HG02759 (cell line): ENCODE data around the gene ARHGAP11A.
"Not testable (repeated sequence)": the region's sequence is repeated elsewhere in the genome, so short reads cannot be mapped to it uniquely, and the experiment has no call there.

Experiments used
- ATAC-seq: cut with Tn5 transposase; IDR thresholded peaks from one replicate; pipeline ENCODE4 v1.9.1; 2021; ENCODE audit warnings: mild to moderate bottlenecking, moderate library complexity; ENCODE audit not compliant: unreplicated experiment

Gene ARHGAP11A

GRCh38 chr15:32615051-32615870 is at the start of gene ARHGAP11A:
Gene ARHGAP11A (plus strand): TSS chr15:32615504. CDS start chr15:32616212, 708 bp downstream.
- ATAC-seq: peak; percentile 76

- not testable (repeated sequence) for ATAC-seq
These were observed 46.3 kb upstream of the ARHGAP11A start for GRCh38 chr15:32568988-32569387.

- ATAC-seq: not testable (repeated sequence)
These were observed 36.8 kb upstream of the ARHGAP11A start for GRCh38 chr15:32578482-32578881.

- ATAC-seq: not testable (repeated sequence)
These were observed 29.5 kb upstream of the ARHGAP11A start for GRCh38 chr15:32585844-32586243.

GRCh38 chr15:32593151-32593550 is 22.2 kb upstream of the ARHGAP11A start, which contains the start of gene GOLGA8N:
Gene GOLGA8N (plus strand): TSS chr15:32593456.
- not testable (repeated sequence) for ATAC-seq

- not testable (repeated sequence) for ATAC-seq
These were observed 5.8 kb upstream of the ARHGAP11A start for GRCh38 chr15:32609518-32609917.

GRCh38 chr15:32610719-32611118 is 4.6 kb upstream of the ARHGAP11A start:
- ATAC-seq: not testable (repeated sequence)

- ATAC-seq: peak; percentile 34
These were observed 623 bp upstream of the ARHGAP11A start for GRCh38 chr15:32614712-32615050.

- peak; percentile 17 for ATAC-seq
These were observed 645 bp downstream of the ARHGAP11A start for GRCh38 chr15:32615871-32616426.

- ATAC-seq: no peak
These were observed 21.1 kb downstream of the ARHGAP11A start for GRCh38 chr15:32636410-32636809.

GRCh38 chr15:32636908-32637567 is 21.7 kb downstream of the ARHGAP11A start:
- ATAC-seq: peak; percentile 39

- no peak for ATAC-seq
These were observed 22.4 kb downstream of the ARHGAP11A start for GRCh38 chr15:32637704-32638103.

- no peak for ATAC-seq
These were observed 26.3 kb downstream of the ARHGAP11A start, which contains the start of gene SCG5 for GRCh38 chr15:32641517-32642059. Gene SCG5 (plus strand): TSS chr15:32641710. CDS start chr15:32643593, 1,883 bp downstream.

- no peak for ATAC-seq
These were observed 27.5 kb downstream of the ARHGAP11A start for GRCh38 chr15:32642667-32643435.

- no peak for ATAC-seq
These were observed 28.7 kb downstream of the ARHGAP11A start for GRCh38 chr15:32643907-32644445.

- ATAC-seq: no peak
These were observed 31.0 kb downstream of the ARHGAP11A start for GRCh38 chr15:32646291-32646690.

- no peak for ATAC-seq
These were observed 34.0 kb downstream of the ARHGAP11A start for GRCh38 chr15:32649342-32649741.

- ATAC-seq: peak; percentile 78
These were observed 36.0 kb downstream of the ARHGAP11A start for GRCh38 chr15:32651229-32651837.

GRCh38 chr15:32652178-32652577 is 36.9 kb downstream of the ARHGAP11A start:
- no peak for ATAC-seq

GRCh38 chr15:32656091-32656490 is 40.8 kb downstream of the ARHGAP11A start:
- ATAC-seq: no peak
